ENCODE data around the gene HSDL2. TPM values are rescaled to one million over a fixed set of nuclear protein-coding genes. Genes with fewer than 3 reads are reported as not detected.

HSDL2 gene
- polyA plus RNA-seq, 3 donors, result 6.4 to 34.8 (median 26.9) TPM

DNA sequence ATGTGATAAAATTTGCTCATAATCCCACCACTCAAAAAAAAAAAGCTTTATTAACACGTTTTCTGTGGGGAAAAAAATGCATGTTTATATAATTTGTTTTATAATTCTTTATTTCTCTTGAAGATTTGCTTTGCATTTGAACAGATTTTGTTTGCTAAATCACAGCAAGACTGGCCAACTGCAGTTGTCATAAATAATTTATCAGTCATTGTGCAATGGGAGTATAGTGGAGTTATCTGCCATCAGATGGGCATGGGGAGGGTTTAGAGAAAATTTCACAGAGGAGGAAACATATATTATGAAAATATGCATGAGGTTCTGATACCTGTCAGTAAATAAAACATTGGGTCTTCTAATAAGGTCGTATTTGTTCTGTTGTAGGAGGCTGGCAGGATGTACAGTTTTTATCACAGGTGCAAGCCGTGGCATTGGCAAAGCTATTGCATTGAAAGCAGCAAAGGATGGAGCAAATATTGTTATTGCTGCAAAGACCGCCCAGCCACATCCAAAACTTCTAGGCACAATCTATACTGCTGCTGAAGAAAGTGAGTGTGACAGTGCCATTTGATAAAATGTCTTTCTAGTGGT is 23.8 kb downstream of the HSDL2 start:
- Histone ChIP-seq H3K79me2 (ENCODE audit: insufficient read depth, low read length) (no peaks in the 10 kb centered on the region), H4K20me1 (ENCODE audit: insufficient read depth, low read length) (no peaks in the 10 kb centered on the region), H3K9ac (ENCODE audit: insufficient read depth, low read length, poor library complexity, severe bottlenecking) (no peak overlapping the region), H3K27ac (ENCODE audit: low read depth in 1 of 2, low read length in 2 of 2) (no peak overlapping the region), H3K27me3 (ENCODE audit: control insufficient read depth in 2 of 2, insufficient read depth in 2 of 2, low read length in 2 of 2) (no peaks in the 10 kb centered on the region), H3K36me3 (replicated peaks in 1 of 2; ENCODE audit: control insufficient read depth in 1 of 2, insufficient read depth in 2 of 2, low read length in 2 of 2) (peaks cover 0 to 15% of the 10 kb centered on the region in 2 donors), H3K4me2 (replicated peaks; ENCODE audit: extremely low read depth, low read length, poor library complexity, severe bottlenecking) (no peak overlapping the region), H3K4me3 (replicated peaks in 1 of 3; ENCODE audit: low read depth in 2 of 3, low read length in 3 of 3) (no peak overlapping the region), H2AFZ (ENCODE audit: insufficient read depth, low read depth, low read length, poor library complexity, severe bottlenecking) (no peak overlapping the region), H3K9me3 (replicated peaks in 1 of 2; ENCODE audit: control insufficient read depth in 1 of 2, insufficient read depth in 1 of 2, low read length in 2 of 2) (peaks cover 8 to 9% of the 10 kb centered on the region in 2 donors), H3K4me1 (ENCODE audit: control insufficient read depth in 1 of 2, insufficient read depth in 2 of 2, low read length in 2 of 2) (peaks cover 9 to 11% of the 10 kb centered on the region in 2 donors)
- intact Hi-C loops (cut with micrococcal nuclease), result no loop called here
- TF ChIP-seq, protein P1, sequence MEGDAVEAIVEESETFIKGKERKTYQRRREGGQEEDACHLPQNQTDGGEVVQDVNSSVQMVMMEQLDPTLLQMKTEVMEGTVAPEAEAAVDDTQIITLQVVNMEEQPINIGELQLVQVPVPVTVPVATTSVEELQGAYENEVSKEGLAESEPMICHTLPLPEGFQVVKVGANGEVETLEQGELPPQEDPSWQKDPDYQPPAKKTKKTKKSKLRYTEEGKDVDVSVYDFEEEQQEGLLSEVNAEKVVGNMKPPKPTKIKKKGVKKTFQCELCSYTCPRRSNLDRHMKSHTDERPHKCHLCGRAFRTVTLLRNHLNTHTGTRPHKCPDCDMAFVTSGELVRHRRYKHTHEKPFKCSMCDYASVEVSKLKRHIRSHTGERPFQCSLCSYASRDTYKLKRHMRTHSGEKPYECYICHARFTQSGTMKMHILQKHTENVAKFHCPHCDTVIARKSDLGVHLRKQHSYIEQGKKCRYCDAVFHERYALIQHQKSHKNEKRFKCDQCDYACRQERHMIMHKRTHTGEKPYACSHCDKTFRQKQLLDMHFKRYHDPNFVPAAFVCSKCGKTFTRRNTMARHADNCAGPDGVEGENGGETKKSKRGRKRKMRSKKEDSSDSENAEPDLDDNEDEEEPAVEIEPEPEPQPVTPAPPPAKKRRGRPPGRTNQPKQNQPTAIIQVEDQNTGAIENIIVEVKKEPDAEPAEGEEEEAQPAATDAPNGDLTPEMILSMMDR (IDR thresholded peaks at IDR 0.05), result no peak
- no peak overlapping the region for H3K27ac Mint-ChIP-seq
- H3K4me1 Mint-ChIP-seq, result peaks cover 9% of the 10 kb centered on the region
- no peak for DNase-seq
- no peaks in the 10 kb centered on the region for H3K27me3 Mint-ChIP-seq (ENCODE audit: low read depth in 3 of 3)
- peaks cover 5 to 19% (median 13%) of the 10 kb centered on the region in 7 donors for H3K9me3 Mint-ChIP-seq
- H3K4me3 Mint-ChIP-seq, result no peak overlapping the region
- H3K36me3 Mint-ChIP-seq, result peaks cover 26 to 45% of the 10 kb centered on the region in 2 donors
- no CpG with 5 or more reads among the region's 4 CpGs for WGBS (ENCODE audit: insufficient coverage)

DNA sequence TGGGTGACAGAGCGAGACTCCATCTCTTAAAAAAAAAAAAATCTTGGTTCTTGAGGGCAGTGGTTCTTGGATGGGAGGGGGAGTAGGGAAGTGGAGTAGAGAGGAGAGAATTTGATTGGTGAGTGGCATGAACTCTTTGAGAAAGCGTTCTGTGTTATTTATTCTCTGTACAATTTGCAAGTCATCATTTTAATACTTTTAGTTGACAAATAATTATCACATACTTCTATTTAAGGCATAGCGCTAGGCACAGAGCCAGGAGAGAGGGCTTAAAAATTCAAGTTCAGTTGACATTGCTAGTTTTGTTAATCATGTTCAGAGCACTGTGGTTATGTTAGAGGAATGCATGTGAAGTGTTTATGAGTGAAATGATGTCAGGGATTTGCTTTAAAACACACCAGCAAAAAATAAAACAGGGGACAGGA is 24.6 kb downstream of the HSDL2 start:
- Mint-ChIP-seq H3K36me3 (peaks cover 26 to 39% of the 10 kb centered on the region in 2 donors), H3K4me3 (no peak overlapping the region), H3K27ac (no peak overlapping the region), H3K9me3 (peaks cover 0 to 11% (median 6%) of the 10 kb centered on the region in 7 donors), H3K27me3 (ENCODE audit: low read depth in 3 of 3) (no peaks in the 10 kb centered on the region), H3K4me1 (peaks cover 11% of the 10 kb centered on the region)
- H3K4me2 ChIP-seq (replicated peaks; ENCODE audit: extremely low read depth, low read length, poor library complexity, severe bottlenecking), result no peak overlapping the region
- WGBS (ENCODE audit: insufficient coverage), result 100% methylated on average over 1 of the region's 3 CpGs
- H3K79me2 ChIP-seq (ENCODE audit: insufficient read depth, low read length), result no peaks in the 10 kb centered on the region
- peaks cover 11 to 14% of the 10 kb centered on the region in 2 donors for H3K4me1 ChIP-seq (ENCODE audit: control insufficient read depth in 1 of 2, insufficient read depth in 2 of 2, low read length in 2 of 2)
- TF ChIP-seq, protein P1 (IDR thresholded peaks at IDR 0.05), result no peak
- H3K4me3 ChIP-seq (replicated peaks in 1 of 3; ENCODE audit: low read depth in 2 of 3, low read length in 3 of 3), result no peak overlapping the region
- H3K27me3 ChIP-seq (ENCODE audit: control insufficient read depth in 2 of 2, insufficient read depth in 2 of 2, low read length in 2 of 2), result no peaks in the 10 kb centered on the region
- peaks cover 0 to 15% of the 10 kb centered on the region in 2 donors for H3K36me3 ChIP-seq (replicated peaks in 1 of 2; ENCODE audit: control insufficient read depth in 1 of 2, insufficient read depth in 2 of 2, low read length in 2 of 2)
- H3K9ac ChIP-seq (ENCODE audit: insufficient read depth, low read length, poor library complexity, severe bottlenecking), result no peak overlapping the region
- no peak overlapping the region for H2AFZ ChIP-seq (ENCODE audit: insufficient read depth, low read depth, low read length, poor library complexity, severe bottlenecking)
- H3K9me3 ChIP-seq (replicated peaks in 1 of 2; ENCODE audit: control insufficient read depth in 1 of 2, insufficient read depth in 1 of 2, low read length in 2 of 2), result peaks cover 0 to under 1% of the 10 kb centered on the region in 2 donors
- DNase-seq, result no peak
- H4K20me1 ChIP-seq (ENCODE audit: insufficient read depth, low read length), result no peaks in the 10 kb centered on the region
- H3K27ac ChIP-seq (ENCODE audit: low read depth in 1 of 2, low read length in 2 of 2), result no peak overlapping the region
- intact Hi-C loops (cut with micrococcal nuclease), result no loop called here

Measured in CD14-positive monocyte (primary cell).